ENCODE measurements around the gene DHX35.
"Not testable (repeated sequence)": the region's sequence is repeated elsewhere in the genome, so short reads cannot be mapped to it uniquely, and the experiment has no call there.

The DHX35 gene

DNA sequence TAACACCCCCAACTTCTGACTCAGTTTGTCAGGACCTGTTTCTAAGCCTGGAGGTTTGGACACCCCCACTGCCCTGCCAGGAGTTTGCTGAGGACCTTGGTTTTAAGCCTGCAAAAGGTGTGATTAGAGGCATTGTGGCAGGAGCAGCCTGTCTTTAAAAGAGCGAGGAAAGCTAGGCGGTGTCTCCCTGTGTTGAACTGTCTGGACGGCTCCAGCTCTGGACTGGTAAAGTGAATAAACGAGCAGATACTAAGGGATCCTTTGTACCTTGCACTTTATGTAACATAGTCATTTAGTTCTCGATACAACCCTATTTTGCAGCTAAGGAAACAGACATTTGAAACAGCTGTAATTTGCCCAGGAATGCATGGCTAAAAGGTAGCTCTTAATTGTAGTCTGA lies 21.5 kb upstream of the DHX35 start:
- no peak for DNase-seq (ENCODE audit: low read depth)

DNA sequence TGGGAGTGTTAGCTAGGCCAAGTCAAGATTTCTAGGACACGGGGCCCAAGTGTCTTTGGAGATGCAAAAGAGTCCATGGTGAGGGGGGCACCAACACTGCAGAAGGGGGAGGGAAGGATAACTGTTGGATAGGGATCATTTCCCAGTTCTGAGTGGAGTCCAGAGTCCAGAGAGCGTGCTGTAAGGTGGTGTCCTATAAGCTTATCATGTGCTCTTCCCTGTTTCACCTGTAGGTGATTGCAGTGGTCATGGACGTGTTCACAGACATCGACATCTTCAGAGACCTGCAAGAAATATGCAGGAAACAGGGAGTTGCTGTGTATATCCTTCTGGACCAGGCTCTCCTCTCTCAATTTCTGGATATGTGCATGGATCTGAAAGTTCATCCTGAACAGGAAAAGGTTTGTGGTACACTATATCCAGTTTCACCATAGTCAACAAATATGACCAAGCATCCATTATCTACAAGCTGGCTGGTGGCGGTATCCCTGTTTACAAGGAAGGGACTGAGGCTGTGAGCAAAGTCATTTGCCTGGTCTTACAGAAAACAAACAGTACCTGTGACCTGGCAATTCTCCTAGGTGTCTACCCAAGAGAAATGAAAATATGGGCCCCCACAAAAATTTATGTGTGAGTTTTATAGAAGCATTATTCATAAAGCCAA lies 20.3 kb upstream of the DHX35 start:
- DNase-seq (ENCODE audit: low read depth): no peak

DNA sequence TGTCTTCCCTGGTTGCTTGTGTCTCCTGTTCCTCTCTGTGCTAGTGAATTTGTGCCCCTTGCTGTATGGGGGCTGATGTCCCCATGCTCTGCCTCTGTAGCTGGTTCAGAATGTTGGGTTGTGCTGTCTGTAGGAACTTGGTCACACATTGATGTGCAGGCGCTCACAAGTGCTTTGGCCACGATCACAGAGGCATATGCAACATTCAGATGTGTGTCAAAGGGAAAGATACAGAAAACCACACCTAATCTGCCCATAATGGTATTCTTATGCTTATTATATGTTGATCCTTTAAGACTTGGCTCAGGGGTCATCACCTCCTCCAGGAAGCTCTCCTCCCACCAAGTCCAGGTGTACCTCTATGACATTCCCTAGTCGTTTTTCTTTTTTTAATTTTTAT lies 17.1 kb upstream of the DHX35 start:
- DNase-seq (ENCODE audit: low read depth): no peak

DNA sequence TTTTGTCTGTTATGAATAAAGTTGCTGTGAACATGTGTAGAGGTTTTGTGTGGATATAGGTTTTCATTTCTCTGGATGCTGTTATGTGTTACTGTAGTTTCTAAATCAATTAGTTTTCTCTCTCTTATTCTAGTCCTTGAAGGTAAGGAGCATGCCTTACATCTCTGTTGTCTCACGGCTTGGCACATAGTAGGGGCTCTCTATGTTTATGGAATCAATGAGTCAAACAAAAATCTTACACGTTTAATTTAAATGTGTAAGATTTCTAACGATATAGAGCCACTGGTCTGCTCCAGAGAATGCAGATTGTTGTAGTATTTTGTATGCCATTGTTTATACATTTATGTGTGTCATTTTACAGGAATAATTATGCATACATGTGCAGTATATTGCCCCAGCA lies 15.3 kb upstream of the DHX35 start:
- DNase-seq (ENCODE audit: low read depth): no peak

DNA sequence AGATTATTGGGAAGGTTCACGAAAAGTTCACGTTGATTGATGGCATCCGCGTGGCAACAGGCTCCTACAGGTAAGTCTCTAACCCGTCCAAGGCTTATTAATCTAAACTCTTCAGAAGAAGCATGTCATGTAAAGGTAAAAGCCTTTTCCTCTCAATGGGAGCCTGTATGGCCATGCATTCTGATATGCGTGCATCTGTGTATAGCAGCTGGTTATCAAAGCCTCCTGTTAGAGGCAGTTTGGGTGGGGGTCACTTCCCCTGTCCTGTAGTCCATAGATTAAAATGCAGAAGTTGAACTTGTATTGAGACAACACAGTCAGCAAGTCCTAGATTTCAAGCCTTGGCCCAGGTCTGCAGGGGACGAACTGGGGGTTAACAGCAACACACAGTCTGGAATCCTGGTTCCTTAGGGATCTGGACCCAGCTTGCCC lies 14.2 kb upstream of the DHX35 start:
- no peak for DNase-seq (ENCODE audit: low read depth)

DNA sequence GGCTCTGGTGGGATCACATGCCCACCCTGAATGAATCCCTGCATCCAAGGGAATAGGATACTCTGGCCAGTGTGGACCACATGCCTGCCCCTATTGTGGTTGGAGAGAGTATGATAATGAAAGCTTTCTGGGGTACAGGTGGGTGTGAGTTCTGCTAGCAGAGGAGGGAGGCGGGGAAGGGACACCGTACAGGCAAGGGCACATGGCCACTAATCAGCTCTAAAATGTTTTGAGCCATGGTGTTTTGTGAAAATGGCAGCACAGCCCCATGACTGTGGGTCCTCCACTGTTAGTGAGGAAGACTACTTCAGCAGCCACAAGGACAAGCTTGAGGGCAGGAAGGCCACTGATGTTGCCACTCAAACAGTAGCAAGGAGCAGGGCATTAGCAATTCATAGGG lies 11.9 kb upstream of the DHX35 start:
- no peak for DNase-seq (ENCODE audit: low read depth)

DNA sequence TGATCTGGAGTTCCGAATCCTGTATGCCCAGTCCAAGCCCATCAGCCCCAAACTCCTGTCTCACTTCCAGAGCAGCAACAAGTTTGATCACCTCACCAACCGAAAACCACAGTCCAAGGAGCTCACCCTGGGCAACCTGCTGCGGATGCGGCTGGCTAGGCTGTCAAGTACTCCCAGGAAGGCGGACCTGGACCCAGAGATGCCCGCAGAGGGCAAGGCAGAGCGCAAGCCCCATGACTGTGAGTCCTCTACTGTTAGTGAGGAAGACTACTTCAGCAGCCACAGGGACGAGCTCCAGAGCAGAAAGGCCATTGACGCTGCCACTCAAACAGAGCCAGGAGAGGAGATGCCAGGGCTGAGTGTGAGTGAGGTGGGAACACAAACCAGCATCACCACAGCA lies 10.5 kb upstream of the DHX35 start:
- DNase-seq (ENCODE audit: low read depth): no peak

DNA sequence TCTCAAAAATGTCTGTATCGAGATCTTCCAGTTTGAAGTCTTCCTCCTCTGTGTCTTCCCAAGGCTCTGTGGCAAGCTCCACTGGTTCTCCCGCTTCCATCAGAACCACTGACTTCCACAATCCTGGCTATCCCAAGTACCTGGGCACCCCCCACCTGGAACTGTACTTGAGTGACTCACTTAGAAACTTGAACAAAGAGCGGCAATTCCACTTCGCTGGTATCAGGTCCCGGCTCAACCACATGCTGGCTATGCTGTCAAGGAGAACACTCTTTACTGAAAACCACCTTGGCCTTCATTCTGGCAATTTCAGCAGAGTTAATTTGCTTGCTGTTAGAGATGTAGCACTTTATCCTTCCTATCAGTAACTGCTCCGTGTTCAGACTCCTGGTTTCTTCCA lies 10.0 kb upstream of the DHX35 start:
- no peak for DNase-seq (ENCODE audit: low read depth)

DNA sequence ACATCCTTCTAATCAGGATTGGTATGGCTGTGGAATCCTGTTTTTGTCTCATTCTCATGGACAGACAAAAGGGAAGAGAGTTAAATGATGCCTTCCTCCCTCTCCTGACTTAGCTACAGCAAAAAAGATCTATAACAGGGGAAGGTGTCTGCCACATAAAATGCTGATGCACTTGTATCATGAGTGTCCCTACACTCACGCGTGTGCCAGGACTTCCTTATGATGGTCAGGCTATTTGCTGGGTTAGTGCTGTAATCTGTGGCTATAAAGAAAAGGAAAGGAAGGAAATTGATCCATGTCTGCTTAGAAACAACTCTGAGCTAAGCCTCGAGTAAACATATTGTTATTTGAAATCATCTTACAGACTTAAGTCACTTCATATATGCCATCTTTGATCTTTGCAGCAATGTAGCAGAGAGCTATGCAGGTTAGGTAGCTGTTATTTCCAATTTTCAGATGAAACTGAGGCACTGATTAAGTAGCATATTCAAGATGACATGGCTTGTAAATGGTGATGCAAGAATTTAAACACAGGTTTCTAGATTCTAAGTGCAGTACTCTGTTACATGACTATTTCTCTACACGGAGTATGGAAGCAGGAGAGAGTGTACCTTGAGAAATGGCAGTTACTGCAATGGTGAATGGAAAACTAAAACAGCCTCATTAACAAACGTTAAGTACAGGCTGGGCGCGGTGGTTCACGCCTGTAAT lies 8.4 kb upstream of the DHX35 start:
- no peak for DNase-seq (ENCODE audit: low read depth)

DNA sequence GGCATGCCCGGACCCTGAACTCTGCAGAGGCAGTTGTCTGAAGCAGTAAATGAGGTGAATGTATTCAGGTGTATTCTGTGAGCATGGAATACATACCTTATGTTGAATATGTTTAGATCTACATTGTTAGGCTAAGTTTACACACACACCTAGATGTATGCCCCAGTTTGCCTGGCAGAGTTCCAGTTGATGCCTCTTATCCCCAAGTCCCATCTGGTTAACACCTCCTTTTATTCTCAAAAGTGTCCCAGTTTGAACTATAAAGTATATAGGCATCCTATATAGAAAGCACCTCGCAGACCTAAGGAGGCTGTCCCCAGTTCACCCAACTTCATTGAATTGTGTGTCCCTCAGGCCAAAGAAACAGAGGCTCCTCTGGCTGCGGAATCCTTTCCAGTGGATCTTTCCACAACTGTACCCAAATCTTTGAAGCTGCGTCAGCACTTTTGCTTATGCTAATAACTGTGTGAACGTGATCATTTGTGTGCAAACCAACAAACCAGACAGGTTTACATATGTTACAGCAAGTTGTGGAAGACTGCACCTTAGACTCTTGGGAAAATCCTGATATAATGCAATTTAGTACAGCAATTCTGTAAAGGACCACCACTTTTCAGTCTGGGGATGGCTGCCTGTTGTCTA lies 4.8 kb upstream of the DHX35 start:
- no peak for DNase-seq (ENCODE audit: low read depth)

DNA sequence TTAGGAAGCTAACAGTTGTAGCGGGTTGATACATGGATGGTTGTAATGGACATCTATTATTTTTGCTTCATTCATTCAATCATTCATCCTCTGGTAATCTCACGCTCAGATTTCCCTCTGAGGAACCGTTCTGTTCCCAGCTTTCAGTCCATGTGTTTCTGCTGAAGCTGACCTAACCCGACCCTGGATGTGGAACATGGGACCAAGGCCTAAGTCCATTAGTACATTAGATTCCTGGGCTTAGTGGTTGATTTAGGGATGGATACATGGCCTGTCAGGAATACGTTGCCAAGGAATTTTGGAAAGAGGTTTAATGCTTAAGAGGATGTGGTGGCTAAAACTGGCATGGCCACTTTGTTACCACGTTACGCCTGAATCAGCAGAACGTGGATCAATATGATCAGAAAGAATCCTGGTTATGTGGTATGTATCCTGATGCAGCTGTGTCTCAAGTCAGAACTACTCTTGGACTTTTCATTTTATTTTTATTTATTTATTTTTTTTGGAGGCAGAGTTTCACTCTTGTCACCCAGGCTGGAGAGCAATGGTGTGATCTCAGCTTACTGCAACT lies 4.1 kb upstream of the DHX35 start:
- DNase-seq (ENCODE audit: low read depth): no peak

DNA sequence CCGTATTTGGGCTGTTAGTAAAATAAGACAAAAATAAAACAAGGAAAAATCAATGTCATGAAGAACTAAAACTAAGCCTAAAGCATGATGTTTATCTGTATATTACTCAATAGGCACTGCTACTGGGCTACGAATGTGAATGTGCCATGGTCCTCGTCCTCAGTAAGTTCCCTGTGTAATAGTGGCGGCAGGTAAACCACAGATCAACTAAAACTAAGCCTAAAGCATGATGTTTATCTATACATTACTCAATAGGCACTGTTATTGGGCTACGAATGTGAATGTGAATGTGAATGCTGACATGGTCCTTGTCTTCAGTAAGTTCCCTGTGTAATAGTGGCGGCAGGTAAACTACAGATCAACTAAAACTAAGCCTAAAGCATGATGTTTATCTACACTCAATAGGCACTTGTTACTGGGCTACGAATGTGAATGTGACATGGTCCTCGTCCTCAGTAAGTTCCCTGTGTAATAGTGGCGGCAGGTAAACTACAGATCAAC lies 1.9 kb upstream of the DHX35 start:
- DNase-seq (ENCODE audit: low read depth): not testable (repeated sequence)

DNA sequence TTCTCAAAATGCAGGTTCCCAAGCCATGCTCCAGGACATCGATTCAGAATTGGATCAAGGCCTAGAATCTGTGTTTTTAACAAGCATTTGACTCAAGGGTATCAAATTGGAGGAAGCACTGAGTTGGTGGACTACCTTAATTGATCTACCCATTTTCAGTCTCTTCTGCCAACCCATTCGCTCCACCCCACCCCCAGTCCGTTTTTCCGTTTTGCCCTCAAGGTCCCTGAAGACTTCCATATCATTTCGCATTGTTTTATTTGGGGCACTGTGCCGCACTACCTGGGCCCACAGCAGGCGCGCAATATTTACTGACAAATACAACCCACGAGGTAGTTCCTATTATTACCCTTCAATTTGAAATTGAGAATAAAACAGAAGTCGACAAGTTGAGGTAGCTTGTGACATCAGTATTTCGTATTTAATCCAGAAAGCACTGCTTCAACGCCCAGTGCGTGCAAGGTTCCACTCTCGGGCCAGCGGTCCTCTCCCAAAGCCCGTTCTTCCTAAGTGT lies 557 bp upstream of the DHX35 start:
- DNase-seq (ENCODE audit: low read depth): peak; percentile 38

DNA sequence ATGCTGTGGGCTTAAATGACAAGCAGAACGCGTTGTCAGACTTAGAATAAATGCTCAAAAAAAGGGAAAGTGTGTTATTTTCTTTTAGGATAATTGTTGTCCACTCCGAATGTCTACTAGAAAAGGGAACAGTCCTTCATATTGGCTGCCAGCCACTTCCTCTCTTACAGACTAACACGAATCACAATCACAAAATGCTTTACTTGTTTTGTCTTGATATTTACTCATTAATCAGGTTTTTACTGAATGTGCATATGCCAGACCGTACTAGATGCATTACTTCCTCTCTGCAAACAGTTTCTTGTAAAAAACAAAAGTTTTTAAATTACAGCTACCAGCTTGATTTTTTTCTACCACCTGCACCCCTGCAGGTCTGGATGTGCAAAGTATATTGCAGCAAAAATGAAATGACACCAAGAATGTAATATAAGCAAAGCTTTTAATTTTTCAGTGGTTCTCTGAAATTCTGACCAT lies 821 bp downstream of the DHX35 start:
- peak; percentile 26 for DNase-seq (ENCODE audit: low read depth)

DNA sequence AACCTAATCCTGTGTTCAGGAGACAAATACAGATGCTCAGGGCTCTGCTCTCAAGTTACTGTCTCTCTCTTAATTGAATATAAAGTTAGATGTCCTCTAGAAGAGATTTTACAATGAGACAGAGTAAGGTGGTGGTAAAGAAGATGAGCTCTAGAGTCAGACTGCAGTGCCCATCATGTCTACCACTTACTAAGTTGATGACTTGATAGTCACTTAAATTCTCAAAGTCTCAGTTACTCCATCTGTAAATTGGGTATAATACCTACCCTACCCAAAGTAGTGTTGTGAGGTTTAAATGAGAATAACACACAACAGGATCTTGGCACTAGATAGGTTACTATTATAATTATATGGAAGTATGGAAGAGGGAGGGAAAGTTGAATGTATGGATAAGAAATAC lies 1.6 kb downstream of the DHX35 start:
- no peak for DNase-seq (ENCODE audit: low read depth)

DNA sequence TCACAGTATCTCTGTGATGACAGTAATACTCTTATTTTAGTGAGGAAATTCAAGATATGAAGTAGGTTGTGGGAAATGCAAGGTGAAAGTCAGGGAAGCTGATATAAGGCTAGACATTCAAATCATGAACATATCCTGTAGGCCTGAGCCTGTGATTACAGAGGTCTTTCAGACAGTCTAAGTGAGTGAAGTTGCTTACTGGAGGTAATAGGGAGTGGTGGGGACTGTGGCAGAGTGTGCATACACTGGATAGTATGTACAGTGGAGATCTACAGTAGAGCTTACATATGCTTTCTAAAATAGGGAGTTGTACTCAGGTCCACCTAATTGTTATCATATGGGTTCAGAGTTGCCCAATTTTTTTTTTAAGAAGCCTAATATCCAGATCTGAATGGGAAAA lies 3.1 kb downstream of the DHX35 start:
- no peak for DNase-seq (ENCODE audit: low read depth)

DNA sequence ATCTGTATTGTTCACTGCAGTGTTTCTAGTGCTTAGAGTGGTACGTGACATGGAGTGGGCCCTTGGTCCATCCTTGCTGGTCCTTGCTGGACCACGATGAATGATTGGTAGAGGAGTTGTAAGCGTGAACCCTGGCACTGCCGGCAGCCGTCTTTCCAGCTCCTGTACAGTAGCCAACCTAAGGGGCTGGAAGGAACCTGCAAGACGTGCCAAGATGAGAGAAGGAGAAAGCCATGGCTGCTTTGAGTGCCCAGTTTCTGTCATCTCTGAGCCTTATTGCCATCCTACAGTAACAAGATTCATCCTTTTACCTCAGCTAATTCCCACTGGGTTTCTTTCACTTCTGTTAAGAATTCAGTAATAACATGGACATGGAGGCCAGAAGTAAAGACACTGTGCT lies 5.9 kb downstream of the DHX35 start:
- no peak for DNase-seq (ENCODE audit: low read depth)

DNA sequence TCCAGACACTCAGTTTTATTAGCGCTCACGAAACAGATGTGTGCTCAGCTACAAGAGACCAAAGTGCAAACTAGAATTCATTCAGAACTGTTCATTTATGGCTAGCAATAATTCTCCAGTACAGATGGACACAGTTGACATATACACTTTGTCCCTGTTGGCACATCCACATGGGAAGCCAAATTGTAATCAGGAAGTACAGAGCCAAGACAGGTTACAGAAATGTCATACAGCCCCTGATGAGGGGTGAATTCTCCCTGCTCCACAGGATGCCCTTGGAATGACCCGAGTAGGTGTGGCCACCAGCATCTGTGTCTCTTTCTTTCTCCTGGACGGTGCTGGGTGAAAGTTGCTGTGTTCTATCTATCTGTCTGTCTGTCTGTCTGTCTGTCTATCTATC lies 7.6 kb downstream of the DHX35 start:
- DNase-seq (ENCODE audit: low read depth): peak; percentile 60

DNA sequence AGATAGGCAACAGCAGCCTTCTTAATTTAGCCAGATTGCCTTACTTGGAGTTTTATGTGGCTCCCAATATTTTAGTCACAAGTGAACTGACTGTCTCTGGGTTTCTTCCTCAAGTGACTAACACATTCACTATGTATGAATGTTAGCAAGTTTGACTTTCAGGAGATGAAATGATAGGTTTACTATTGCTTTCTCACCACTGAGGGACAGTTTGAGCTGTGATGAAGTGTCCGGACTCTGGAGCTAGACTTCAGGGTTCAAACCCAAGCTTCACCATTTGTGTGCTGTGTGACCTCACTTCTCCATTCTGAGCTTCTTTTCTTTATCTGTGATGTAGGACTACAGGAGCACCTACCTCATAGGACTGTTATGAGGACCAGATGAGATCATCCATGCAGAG lies 8.2 kb downstream of the DHX35 start:
- DNase-seq (ENCODE audit: low read depth): peak; percentile 96

DNA sequence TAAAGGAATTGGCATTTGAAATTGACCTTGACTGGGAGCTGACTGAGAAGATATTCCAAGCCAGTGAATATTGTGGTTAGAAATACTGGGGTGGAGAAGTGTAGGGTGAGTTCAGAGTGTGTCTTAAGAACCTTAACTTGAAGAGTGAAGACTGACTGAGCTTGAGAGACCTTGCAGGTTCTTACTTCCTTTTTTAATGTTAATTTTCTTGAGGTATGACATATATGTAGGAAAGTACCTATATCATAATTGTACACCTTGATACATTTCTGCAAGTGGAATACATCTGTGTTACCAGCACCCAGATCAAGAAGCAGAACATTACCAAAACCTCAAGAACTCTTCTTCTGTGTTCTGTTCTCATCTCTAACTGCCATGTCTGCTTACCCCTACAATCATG lies 11.0 kb downstream of the DHX35 start:
- DNase-seq (ENCODE audit: low read depth): peak; percentile 13

DNA sequence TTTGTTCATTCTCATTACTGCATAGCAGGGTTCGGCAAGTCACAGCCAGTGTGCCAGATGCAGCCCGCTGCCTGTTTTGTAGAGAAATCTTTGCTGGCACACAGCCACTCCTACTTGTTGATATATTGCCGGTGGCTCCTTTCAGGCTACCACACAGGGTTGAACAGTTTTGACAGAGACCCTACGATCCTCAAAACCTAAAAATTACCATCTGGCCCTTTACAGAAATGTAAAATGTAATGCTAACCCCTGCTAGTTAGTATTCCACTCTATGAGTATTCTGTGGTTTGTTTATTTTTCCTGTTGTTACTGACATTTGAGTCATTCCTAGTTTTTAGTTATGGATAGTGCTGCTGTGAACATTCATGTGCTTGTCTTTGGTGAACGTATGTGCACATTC lies 11.5 kb downstream of the DHX35 start:
- DNase-seq (ENCODE audit: low read depth): peak; percentile 85

DNA sequence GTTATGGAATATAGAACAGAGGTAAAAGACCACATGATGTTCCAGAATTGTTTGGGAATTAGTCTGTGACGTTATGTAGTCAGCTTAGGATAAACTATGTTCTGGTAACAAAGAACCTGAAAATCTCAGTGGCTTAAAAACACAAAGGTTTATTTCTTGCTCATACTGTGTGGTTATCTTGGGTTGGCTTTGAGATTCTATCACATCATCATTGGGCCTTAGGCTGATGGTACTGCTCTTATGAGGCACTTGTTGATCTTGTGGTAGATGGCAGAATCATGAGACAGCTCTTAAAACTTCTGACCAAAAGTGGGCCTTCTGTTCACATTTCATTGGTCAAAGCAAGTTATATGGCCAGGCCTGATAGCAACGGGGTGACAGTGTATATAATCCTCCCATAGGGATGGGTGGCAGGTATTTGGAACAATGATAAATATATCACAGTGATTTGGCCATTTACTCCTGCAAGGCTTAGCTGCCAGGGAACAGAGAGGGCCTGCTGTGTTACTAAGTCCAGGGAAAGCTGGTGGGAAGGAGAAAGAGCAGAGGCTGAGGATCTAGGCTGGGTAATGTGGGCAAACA lies 13.5 kb downstream of the DHX35 start:
- DNase-seq (ENCODE audit: low read depth): peak; percentile 59
